HG03558 (cell line): ENCODE results near the gene LTBP2.

Experiments used
- ATAC-seq: cut with Tn5 transposase; IDR thresholded peaks from one replicate; pipeline ENCODE4 v1.9.1; 2021; ENCODE audit warnings: moderate number of reproducible peaks; ENCODE audit not compliant: unreplicated experiment; ENCODE audit errors: extremely low read depth

The LTBP2 gene

DNA sequence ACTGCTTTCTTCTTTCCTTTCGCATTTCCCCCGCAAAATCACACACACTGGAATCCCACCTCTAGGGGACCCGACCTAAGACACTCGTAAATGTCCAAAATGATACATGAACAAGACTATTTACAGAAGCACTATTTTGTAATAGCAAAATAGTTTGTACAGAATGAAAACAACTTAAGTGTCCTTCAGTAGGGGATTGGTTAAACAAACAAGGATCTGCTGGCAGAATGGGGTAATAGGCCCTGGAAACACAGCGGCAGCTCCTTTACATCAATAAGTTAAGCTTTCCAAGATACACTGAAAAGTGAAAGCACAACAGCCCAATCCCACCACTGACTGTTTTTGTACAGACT, 48.8 kb downstream of the LTBP2 start:
- no peak for ATAC-seq

DNA sequence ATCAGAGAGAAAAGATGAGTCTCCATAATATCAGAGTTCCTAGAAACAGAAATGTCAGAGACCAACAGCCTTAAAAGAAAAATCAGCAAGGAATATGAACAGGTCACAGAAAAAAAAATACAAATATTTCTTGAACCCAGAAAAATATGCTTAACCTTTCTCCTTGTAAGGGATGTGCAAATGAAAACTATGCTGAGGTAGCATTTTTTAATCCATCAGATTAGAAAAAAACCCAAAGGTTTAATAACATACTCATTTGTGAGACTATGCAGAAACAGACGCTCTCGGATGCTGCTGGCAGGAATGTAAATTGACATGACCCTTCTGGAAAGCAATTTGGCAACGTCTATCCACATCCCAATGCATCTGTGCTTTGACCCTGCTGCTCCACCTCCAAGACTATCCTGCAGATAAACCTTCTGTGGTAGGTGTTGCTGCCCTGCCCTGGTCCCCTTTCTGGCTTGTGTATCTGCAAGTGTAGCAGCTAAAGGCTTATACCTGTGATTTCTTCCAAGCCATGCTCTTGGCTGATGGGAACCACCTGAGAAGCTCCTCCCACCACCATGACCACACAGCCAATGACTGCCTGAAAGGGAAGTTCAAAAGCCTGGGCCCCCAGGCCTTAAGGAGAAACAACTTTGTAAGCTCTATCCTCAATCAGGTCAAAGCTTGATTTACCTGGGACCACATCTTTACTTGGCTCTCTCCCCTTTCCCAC, 49.4 kb downstream of the LTBP2 start:
- no peak for ATAC-seq

- ATAC-seq: no peak
Measured at GRCh38 chr14:74558655-74559054, 53.4 kb downstream of the LTBP2 start.

DNA sequence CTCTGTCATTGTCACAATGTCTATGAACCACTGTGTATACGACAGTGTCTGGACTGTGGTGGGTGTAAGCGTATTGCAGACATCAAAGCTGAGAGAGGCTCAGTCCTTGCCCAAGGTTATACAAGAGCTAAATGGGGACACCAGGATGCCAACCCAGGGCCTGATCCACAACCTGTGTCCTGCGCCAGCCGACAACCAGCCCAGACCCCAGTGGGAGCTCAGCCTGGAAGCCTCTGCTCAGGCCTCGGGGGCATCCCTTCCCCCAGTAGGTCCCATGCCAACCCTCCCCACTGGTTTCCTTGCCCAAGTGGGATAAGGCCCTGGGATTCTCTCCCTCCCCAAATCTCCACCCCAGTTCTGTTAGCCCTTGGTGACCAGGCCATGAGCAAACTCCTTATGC, 54.3 kb downstream of the LTBP2 start:
- no peak for ATAC-seq

- ATAC-seq: no peak
Measured at GRCh38 chr14:74555476-74556050, 56.5 kb downstream of the LTBP2 start.

DNA sequence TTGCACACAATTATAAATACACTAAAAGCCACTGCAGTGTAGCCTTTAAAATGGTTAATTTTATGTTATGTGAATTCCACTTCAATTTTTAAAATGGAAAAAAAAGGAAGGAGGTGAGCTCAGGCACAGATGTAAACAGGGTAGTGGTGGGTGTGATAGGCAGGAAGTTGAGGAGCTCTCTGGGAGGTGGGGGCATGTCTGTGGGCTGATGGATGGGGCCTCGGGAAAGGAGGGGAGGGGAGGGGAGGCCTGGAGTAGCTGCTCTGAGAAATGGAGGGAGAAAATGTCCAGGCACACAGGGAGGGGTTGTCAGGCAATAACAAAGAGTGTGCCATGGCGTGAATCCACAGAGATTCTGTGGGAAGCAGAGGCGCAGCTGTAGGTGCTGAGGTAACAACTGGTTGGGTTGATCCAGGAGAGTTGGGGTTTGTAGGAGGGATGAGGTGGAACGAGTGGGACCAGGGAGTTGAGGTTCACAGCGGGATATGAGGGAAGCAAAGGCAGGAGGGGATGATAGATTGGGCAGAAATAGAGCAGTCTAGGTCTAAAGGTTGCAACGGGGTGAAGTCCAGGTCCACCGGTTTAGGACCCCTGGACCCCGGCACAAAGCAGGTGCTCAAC, 57.2 kb downstream of the LTBP2 start:
- ATAC-seq: no peak

DNA sequence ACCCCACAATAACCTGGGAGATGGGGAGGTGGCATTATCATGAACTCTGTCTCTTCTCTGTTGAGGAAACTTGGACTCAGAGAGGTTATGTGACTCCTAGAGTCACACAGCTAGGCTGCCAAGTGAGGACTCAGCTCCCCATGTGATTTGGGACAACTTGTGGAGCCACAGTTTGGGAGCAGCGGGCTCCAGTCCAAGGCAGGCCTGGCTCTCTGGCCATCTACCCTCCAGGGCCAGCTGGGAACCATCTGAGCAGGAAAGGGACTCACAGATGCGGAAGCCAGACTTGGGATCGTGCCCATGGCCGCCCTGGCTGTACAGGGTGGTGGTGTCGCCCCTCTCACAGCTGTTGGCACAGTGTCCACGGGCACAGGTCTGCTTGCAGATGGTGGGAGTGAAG, 59.4 kb downstream of the LTBP2 start:
- ATAC-seq: no peak

DNA sequence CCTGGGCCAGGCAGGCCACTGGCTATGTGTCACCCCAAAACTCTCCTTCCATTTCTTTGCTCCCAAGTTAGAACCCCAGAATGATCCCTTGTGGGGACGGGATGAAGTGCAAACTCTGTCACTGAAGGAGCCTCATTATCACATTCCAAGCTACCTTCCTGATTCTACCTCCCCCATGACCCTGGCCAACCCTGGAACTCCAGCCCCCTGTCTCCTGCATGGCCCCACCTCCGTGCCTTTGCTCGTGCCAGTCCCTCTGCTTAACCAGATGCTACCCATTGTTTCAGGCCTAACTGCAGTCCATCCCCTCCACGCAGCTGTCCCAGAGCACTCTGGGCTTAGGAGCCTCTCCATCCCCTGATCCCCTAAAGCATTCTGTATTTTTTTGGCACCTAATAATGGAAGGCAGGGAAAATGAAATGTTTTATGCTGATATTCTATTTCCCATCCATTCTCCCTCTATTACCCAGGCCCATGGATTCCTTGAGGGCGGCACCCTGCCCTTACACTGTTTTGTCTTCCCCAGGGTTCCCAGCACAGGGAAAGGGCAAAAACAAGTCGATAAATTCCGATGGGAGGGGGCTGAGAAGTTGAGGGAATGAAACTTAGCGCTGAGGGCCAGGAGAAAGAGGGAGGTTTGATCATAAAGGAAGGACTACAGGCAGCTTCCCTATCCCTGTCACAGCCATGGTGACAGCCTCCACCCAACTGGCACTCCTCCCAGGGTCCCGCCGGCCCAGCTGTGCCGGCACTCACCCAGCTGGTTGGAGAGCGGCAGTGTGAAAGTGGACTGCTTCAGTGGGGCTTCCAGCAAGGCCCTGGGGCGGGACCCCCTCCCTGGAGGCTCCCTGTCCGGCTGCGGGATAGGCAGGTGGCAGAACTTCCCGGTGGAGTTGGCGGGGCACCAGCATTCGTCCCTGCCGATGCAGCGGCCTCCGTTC, 60.3 kb downstream of the LTBP2 start:
- ATAC-seq: no peak

GRCh38 chr14:74551001-74551400, 61.0 kb downstream of the LTBP2 start:
- no peak for ATAC-seq

- ATAC-seq: no peak
Measured at GRCh38 chr14:74550071-74550470, 62.0 kb downstream of the LTBP2 start.

DNA sequence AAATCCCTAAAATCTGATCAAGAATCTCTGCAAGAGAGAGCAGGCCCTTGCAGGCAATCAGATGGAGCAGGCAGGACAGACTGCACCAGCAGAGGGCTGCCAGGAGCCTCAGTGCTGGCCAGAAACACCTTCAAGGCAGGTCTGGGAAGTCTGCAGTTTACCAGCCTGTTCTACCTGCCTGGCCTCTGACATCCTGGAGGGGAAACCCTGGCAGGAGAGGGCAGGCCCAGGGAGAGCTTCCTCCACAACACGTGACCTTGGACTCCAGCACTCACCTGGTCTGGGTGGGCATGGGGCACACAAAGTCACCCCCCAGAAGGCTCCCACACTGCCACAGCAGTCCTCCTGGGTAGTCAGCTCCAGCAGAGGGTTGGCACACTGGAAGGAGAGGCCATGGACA, 62.4 kb downstream of the LTBP2 start:
- no peak for ATAC-seq

DNA sequence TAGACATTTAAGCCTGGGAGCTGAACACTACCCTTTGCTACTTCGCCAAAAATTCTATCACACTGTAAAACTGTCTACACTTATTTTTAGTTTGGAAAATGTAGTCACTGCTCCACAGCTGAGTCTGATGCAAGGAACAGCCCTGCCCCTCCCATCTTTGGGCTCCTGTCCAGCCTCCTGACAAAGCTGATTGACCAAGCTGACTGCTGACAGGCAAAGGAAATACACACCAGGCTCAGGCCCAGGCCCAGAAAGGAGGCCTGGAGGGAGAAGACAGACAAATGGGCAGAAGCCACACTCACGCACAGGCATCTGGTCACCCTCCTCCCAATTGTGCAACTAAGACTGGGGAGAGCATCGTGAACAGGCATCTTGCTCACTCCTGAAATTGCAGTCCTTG, 63.2 kb downstream of the LTBP2 start:
- no peak for ATAC-seq

DNA sequence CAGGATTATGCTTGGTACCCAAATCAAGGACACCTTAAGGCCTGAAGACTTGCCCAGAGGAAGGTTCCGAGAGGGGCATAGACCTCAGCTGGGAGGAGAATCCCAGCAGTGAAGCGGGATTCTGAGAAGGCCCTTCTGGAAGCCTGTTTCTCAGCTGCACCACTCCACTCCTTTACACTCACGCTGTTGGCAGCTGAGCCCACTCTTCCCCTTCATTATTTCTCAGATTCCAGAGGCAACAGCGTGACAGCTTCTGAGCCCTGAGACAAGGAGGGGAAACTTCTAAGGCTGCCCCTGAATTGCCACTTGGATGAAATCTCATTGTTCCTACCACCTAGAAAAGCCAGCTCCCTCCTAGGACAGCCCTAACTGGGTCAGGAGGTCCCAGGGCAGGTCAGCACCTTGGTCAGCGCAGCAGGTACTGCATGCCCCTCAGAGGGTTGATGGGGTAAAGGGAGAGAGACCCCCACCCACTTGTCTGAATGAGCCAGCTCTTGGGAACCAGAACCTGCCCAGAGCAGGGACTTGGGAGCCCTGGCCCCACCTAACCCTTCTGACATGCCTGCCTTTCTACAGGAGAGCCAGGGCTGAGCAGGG, 64.6 kb downstream of the LTBP2 start:
- ATAC-seq: no peak

DNA sequence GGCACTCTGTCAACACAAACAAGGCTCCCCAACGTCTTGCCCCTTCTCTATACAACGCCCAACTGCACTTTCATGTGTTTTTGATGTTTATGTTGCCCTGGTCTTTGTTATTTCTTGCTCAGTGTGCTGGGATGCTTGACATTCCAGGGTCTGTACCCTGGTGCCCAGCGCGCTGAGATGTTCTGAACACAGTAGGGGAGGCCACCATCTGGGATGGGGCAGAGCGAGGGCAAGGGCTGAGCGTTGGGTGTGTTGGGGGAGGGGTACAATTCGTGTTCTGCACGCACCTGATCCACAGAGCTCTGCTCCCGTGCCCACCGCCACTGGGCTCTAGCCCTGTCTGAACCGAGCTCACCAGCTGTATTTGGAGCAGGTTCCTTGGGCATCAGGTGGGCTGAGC, 65.6 kb downstream of the LTBP2 start:
- ATAC-seq: no peak

DNA sequence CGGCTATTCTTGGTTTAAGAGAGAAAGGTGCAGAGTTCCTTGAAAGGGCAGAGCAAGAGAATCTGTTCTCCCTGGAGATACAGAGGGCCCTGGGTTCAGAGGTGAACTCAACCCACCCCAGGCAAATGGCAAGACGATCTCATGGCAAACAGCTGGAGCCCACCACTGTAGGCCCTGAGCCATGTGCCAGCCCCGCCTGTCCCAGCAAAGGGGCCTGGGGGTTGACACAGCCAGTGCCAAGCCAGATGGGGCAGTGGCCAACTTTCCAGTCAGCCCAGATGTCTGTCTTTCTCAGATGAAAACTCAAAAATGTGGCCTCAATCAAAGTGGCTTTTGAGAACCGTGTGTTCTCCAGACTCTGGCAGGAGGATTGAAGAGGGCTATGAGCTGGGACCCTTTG, 66.7 kb downstream of the LTBP2 start:
- ATAC-seq: no peak

DNA sequence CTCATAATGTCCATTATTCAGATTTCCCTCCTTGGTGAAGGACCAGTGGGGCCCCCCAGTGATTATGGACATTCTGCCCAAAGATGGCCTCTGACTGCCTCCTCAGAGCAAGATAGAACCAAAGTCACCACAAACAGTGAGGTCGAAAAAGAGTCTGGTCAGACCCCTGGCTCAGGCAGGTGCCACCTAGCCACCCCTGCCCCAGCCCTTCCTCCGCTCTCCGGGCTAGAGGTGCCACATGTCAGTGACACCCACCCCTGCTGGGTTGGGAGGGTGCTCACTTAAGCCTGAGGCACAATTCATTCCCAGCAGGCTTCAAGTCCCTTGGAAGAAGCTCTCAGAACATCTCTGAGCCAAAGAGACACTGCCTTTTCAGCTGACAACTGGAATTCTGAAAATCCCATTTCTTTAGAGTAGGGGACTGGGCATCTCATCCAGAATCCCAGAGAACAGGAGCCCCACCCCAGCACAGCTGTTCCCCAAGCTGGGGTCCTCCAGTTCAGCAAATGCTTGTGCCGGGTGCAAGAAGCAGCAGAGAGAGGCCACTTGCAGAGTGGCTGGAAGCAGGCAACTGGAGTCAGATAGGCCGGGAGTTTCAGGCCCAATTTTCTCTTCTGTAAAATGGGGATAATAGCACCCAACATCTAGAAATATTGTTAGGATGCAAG, 68.1 kb downstream of the LTBP2 start:
- no peak for ATAC-seq

GRCh38 chr14:74542056-74542685, 69.9 kb downstream of the LTBP2 start:
- ATAC-seq: no peak

- ATAC-seq: no peak
Measured at GRCh38 chr14:74541225-74541624, 70.8 kb downstream of the LTBP2 start.

DNA sequence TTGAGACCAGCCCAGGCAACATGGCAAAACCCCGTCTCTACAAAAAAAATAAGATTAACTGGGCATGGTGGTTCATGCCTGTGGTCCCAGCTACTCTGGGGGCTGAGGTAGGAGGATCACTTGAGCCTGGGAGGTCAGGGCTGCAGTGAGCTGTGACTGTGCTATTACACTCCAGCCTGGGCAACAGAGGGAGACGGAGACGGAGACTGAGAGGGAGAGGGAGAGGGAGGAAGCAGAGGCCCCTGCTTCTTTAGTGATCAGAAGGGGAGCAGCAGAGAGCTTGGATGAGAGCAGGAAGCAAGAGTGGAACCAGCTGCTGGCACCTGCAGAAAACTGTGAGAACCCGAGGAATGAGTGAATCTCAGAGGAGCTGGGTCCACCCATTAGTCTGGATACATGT, 72.5 kb downstream of the LTBP2 start:
- ATAC-seq: no peak
